Psoas muscle (tissue), 8 donors: Measurements from ENCODE around the gene RNF130. TPM values are rescaled to one million over a fixed set of nuclear protein-coding genes. Genes with fewer than 3 reads are reported as not detected.

Source experiments
- ATAC-seq, 4 donors: fragments of 200-7000 bp; cut with Tn5 transposase; one replicate each; pipeline ENCODE4 v1.9.1; 2020; ENCODE audit warnings: moderate library complexity in 3 of 4, mild to moderate bottlenecking in 2 of 4
- DNase-seq, 2 donors: peaks; one replicate each; pipeline ENCODE4 v3.0.0-alpha.2; 2020
- H3K27ac ChIP-seq: fragments of 200-600 bp; one replicate; pipeline ENCODE4 v1.8.0; 2022
- H3K27me3 ChIP-seq, 3 donors: fragments of 200-600 bp in 1 of 3; one replicate each; pipeline versions ENCODE4 v1.6.1 to v1.8.0; 2013 to 2022; ENCODE audit warnings: low read length in 2 of 3, mild to moderate bottlenecking in 2 of 3, moderate library complexity in 1 of 3; ENCODE audit not compliant: insufficient read depth in 3 of 3
- H3K36me3 ChIP-seq, 2 donors: fragments of 200-600 bp in 1 of 2; one replicate each; pipeline versions ENCODE4 v1.6.1 to v1.8.0; 2013 to 2022; ENCODE audit warnings: low read depth in 1 of 2, mild to moderate bottlenecking in 1 of 2, moderate library complexity in 1 of 2; ENCODE audit not compliant: insufficient read depth in 1 of 2
- H3K4me1 ChIP-seq: fragments of 200-600 bp; one replicate; pipeline ENCODE4 v1.8.0; 2022
- H3K4me3 ChIP-seq: fragments of 200-600 bp; one replicate; pipeline ENCODE4 v1.8.0; 2022; ENCODE audit warnings: mild to moderate bottlenecking
- H3K9me3 ChIP-seq: fragments of 200-600 bp; one replicate; pipeline ENCODE4 v1.8.0; 2022
- WGBS, 3 donors: extraction: QIAGEN DNeasy Blood & Tissue Kit; methylation state at CpG; one replicate each; pipeline versions ENCODE4 v1.1.6 to v1.1.7; 2013; 5-methylcytosine and 5-hydroxymethylcytosine counted together
- intact Hi-C, 2 donors: fragments of 100-400 bp; cut with DNase I; formaldehyde crosslinking; loops; one replicate each; pipeline versions ENCODE4 v1.11.0 to v1.14.2; 2022
- polyA plus RNA-seq, 3 donors: library from polyadenylated mRNA; stranded (reverse); fragments of 200-250 nt; gene quantifications; one replicate each; pipeline ENCODE4 v1.2.3, GENCODE V29; 2013
- total RNA-seq, 4 donors: library from RNA; stranded (reverse); fragmentation: NEBNext Ultra II Directional in 2 of 4; extraction: Animal tissue kit (Norgen Biotek cat#: 25700) in 2 of 4; gene quantifications; one replicate each; pipeline versions ENCODE4 v1.2.1 to v1.2.4, GENCODE V29; 2021 to 2023
- TF ChIP-seq, protein P1 (sequence below): fragments of 200-600 bp; IDR thresholded peaks from one replicate; pipeline ENCODE4 v1.8.0; 2022; ENCODE audit warnings: antibody characterized with exemption
- donor health status: healthy with polysubstance abuse.
- donor health status: DM: no; HTN: no; CAD: no; lungs with moderate emphysema.
- donor health status: Bipolar disorder and iron deficiency.
- donor health status: healthy.
- donor health status: DM: yes; HTN: yes; CAD: no.
- donor health status: DM: no; HTN: no; CAD: no.
- donor health status: DM: no; HTN: no; CAD: no.
- donor health status: DM: yes; HTN: yes; CAD: no.

RNF130 gene
- total and polyA plus RNA-seq, 7 donors, result 34.1 to 45.3 (median 37.2) TPM

DNA sequence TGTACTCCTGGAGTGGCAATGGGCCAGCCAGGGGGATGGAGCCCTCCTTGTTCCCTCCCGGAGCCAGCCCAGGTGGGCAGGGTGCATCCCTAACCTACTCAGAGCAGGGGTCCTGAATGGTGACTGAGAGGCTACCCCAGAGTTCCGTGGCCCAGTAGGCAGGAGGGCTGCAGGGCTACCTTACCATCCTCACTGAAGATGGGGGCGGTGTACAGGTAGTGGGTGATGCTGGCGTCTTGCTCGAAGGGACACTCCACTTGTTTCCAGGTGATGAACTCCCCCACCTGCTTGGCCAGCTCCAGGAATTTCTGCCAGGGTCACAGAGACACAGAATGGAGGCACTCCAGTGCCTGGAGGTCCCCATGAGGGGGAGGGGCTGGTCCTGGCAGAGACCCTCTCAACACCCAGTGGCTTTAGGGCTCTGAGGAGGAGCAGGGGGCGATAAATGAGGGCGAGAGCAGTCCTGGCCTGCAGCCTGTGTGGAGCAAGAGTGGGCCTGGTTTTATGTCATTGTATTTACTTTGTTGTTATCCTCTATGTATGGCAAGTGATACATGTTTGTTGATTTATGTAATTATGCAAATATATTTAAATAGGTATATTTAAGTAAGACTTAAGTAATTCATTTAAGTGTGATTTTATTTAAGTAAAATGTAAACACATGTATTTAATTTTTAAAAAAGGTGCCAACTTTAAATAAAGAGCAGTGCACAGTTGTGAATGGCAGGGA, 39.9 kb upstream of the RNF130 start:
- ATAC-seq (no peak), DNase-seq (peak in 1 of 2 donors; percentile 34)
- no peaks in the 10 kb centered on the region for H3K4me1 ChIP-seq
- intact Hi-C loops, result no loop called here
- H3K27ac ChIP-seq, result no peak overlapping the region
- peaks cover 0 to 3% (median 0%) of the 10 kb centered on the region in 3 donors for H3K27me3 ChIP-seq
- H3K9me3 ChIP-seq, result peaks cover 12% of the 10 kb centered on the region
- no peaks in the 10 kb centered on the region for H3K36me3 ChIP-seq
- WGBS, 3 donors, result 81 to 85% (median 83%) methylated on average over 7 of the region's 7 CpGs
- TF ChIP-seq, protein P1, sequence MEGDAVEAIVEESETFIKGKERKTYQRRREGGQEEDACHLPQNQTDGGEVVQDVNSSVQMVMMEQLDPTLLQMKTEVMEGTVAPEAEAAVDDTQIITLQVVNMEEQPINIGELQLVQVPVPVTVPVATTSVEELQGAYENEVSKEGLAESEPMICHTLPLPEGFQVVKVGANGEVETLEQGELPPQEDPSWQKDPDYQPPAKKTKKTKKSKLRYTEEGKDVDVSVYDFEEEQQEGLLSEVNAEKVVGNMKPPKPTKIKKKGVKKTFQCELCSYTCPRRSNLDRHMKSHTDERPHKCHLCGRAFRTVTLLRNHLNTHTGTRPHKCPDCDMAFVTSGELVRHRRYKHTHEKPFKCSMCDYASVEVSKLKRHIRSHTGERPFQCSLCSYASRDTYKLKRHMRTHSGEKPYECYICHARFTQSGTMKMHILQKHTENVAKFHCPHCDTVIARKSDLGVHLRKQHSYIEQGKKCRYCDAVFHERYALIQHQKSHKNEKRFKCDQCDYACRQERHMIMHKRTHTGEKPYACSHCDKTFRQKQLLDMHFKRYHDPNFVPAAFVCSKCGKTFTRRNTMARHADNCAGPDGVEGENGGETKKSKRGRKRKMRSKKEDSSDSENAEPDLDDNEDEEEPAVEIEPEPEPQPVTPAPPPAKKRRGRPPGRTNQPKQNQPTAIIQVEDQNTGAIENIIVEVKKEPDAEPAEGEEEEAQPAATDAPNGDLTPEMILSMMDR, result no peak
- H3K4me3 ChIP-seq, result no peak overlapping the region

DNA sequence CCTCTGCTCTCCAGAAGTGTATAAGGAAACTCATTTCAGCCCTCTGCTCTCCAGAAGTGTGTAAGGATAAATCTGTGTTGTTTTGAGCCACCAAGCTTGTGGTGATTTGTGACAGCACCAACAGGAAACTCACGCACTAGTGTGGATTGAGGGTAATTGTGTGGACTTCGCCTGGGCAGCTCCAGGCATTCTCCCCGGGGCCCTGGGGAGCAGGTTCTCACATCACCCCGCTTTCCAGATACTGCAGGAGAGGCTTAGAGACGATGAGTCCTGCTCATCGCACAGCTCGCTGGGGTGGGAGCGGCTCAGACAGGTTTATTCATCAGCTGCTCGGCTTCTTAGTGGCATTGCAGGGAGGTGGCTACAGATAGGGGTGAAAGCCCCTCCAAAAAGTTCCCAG, 38.4 kb upstream of the RNF130 start:
- WGBS, 3 donors, result 68 to 75% (median 74%) methylated on average over 9 of the region's 9 CpGs
- no peak for DNase-seq

DNA sequence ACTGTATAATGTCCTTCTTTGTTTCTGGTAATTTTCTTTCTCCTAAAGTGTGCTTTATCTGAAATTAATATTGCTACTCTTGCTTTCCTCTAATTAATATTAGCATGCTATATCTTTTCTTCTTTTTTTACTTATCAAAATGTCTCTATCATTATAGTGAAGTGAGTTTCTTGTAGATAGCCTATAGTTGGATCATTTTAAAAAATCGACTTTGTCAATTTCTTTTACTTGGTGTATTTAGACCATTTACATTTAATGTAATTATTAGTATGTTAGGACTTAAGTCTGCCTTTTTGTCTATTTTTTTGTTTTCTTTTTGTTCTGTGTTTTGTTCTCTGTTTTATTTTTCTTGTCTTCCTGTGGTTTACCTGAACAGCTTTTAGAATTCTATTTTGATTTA, 35.4 kb upstream of the RNF130 start:
- no peak for DNase-seq
- no peak overlapping the region for H3K27ac ChIP-seq
- H3K9me3 ChIP-seq, result peaks cover 20% of the 10 kb centered on the region
- intact Hi-C loops, result no loop called here
- WGBS, 3 donors, result 95 to 100% (median 95%) methylated on average over 1 of the region's 1 CpG
- TF ChIP-seq, protein P1, result no peak
- no peak for ATAC-seq
- H3K4me3 ChIP-seq, result no peak overlapping the region
- peaks cover 0 to 17% (median 0%) of the 10 kb centered on the region in 3 donors for H3K27me3 ChIP-seq
- H3K36me3 ChIP-seq, result no peaks in the 10 kb centered on the region
- H3K4me1 ChIP-seq, result no peaks in the 10 kb centered on the region

More for the DNA sequence above, 38.4 kb upstream of the RNF130 start:
- no peaks in the 10 kb centered on the region for H3K4me1 ChIP-seq
- no peak overlapping the region for H3K27ac ChIP-seq
- ATAC-seq, result no peak
- H3K4me3 ChIP-seq, result no peak overlapping the region
- H3K27me3 ChIP-seq, result peaks cover 0 to 10% (median 0%) of the 10 kb centered on the region in 3 donors
- TF ChIP-seq, protein P1, result no peak
- peaks cover 20% of the 10 kb centered on the region for H3K9me3 ChIP-seq
- intact Hi-C loops, result no loop called here
- no peaks in the 10 kb centered on the region for H3K36me3 ChIP-seq

DNA sequence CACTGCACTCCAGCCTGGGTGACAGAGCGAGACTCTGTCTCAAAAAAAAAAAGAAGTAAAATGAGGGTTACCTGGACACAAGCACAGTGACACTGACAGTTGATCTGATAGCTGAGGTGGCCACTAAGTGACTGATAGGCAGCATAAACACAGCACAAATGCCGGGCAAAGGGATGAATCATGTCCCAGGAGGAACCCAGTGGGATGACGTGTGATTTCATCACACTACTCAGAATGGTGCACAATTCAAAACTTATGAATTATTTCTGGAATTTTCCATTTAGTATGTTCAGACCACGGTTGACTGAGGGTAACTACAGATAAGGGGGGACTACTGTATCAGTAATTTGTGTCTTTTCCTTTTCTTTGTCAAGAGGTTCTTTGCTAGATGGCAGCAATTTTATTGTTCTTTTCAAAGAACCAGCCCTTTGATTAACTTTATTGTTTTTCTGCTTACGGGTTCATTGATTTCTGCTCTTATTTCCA, 34.3 kb upstream of the RNF130 start:
- DNase-seq (no peak), ATAC-seq (no peak)
- H3K9me3 ChIP-seq, result peaks cover 20% of the 10 kb centered on the region
- H3K27me3 ChIP-seq, result peaks cover 0 to 17% (median 0%) of the 10 kb centered on the region in 3 donors
- 79 to 85% (median 84%) methylated on average over 5 of the region's 5 CpGs for WGBS, 3 donors
- intact Hi-C loops, result no loop called here
- H3K4me1 ChIP-seq, result no peaks in the 10 kb centered on the region
- H3K27ac ChIP-seq, result no peak overlapping the region
- TF ChIP-seq, protein P1, result no peak
- H3K4me3 ChIP-seq, result no peak overlapping the region
- no peaks in the 10 kb centered on the region for H3K36me3 ChIP-seq
